T-helper 2 cell treated with Interferon-gamma antibody and Interleukin-4, amounts not matched to agents 5 μg/mL and 100 μg/mL, for 36 hours (primary cell): ENCODE measurements around the gene IP6K3.

Experiments
- DNase-seq: peaks from one replicate; pipeline ENCODE4 v3.0.0; 2021; ENCODE audit warnings: low spot score
- H3K27ac Mint-ChIP-seq: one replicate; pipeline ENCODE4 v1.8.0; 2021; ENCODE audit warnings: mild to moderate bottlenecking, mixed read lengths
- H3K27me3 Mint-ChIP-seq: one replicate; pipeline ENCODE4 v1.8.0; 2021; ENCODE audit warnings: low read depth, mixed read lengths
- H3K36me3 Mint-ChIP-seq: one replicate; pipeline ENCODE4 v1.8.0; 2021; ENCODE audit warnings: low read depth, mixed read lengths
- H3K4me1 Mint-ChIP-seq: one replicate; pipeline ENCODE4 v1.8.0; 2021; ENCODE audit warnings: low read depth, mixed read lengths
- H3K4me3 Mint-ChIP-seq: one replicate; pipeline ENCODE4 v1.8.0; 2022; ENCODE audit warnings: mild to moderate bottlenecking, moderate library complexity, mixed read lengths
- H3K9me3 Mint-ChIP-seq: one replicate; pipeline ENCODE4 v1.8.0; 2021; ENCODE audit warnings: mixed read lengths

IP6K3 gene

GRCh38 chr6:33711140-33712129 is 35.3 kb downstream of the IP6K3 start, which contains the start of gene UQCC2:
TSS of gene UQCC2 (minus strand) at chr6:33711700. CDS start at chr6:33711686, 14 bp downstream.
- peaks cover 22% of the 10 kb centered on the region for H3K36me3 Mint-ChIP-seq
- H3K27me3 Mint-ChIP-seq = peaks cover 3% of the 10 kb centered on the region

GRCh38 chr6:33710296-33711121 is 36.2 kb downstream of the IP6K3 start:
- Mint-ChIP-seq H3K27ac (peak overlapping the region; percentile 98), H3K9me3 (no peaks in the 10 kb centered on the region), H3K4me1 (peaks cover 34% of the 10 kb centered on the region), H3K36me3 (peaks cover 22% of the 10 kb centered on the region), H3K4me3 (peak overlapping the region; percentile 98), H3K27me3 (peaks cover 3% of the 10 kb centered on the region)
- DNase-seq = peak; percentile 10

More at GRCh38 chr6:33711140-33712129, 35.3 kb downstream of the IP6K3 start, which contains the start of gene UQCC2:
- peak; percentile 97 for DNase-seq
- Mint-ChIP-seq H3K9me3 (no peaks in the 10 kb centered on the region), H3K27ac (peak within 1 kb of the TSS; percentile 98), H3K4me3 (peak within 1 kb of the TSS; percentile 98), H3K4me1 (peaks cover 34% of the 10 kb centered on the region)

- no peak for DNase-seq
- H3K4me3 Mint-ChIP-seq = peak overlapping the region; percentile 98
- peaks cover 3% of the 10 kb centered on the region for H3K27me3 Mint-ChIP-seq
- peaks cover 34% of the 10 kb centered on the region for H3K4me1 Mint-ChIP-seq
- no peaks in the 10 kb centered on the region for H3K9me3 Mint-ChIP-seq
- H3K36me3 Mint-ChIP-seq = peaks cover 22% of the 10 kb centered on the region
- peak overlapping the region; percentile 19 for H3K27ac Mint-ChIP-seq
Observed at GRCh38 chr6:33709605-33710295, 37.0 kb downstream of the IP6K3 start.

- no peak for DNase-seq
- Mint-ChIP-seq H3K27me3 (no peaks in the 10 kb centered on the region), H3K27ac (no peak overlapping the region), H3K4me3 (no peak overlapping the region), H3K36me3 (peaks cover 25% of the 10 kb centered on the region), H3K4me1 (peaks cover 34% of the 10 kb centered on the region), H3K9me3 (no peaks in the 10 kb centered on the region)
Observed at GRCh38 chr6:33708516-33709204, 38.0 kb downstream of the IP6K3 start.

- Mint-ChIP-seq H3K4me1 (peaks cover 34% of the 10 kb centered on the region), H3K9me3 (no peaks in the 10 kb centered on the region), H3K4me3 (no peak overlapping the region), H3K27ac (peak overlapping the region; percentile 12), H3K36me3 (peaks cover 27% of the 10 kb centered on the region), H3K27me3 (no peaks in the 10 kb centered on the region)
- DNase-seq = no peak
Observed at GRCh38 chr6:33707771-33708170, 38.9 kb downstream of the IP6K3 start.

GRCh38 chr6:33705955-33706725 is 40.6 kb downstream of the IP6K3 start:
- peaks cover 33% of the 10 kb centered on the region for H3K4me1 Mint-ChIP-seq
- H3K9me3 Mint-ChIP-seq = no peaks in the 10 kb centered on the region
- no peak for DNase-seq
- no peak overlapping the region for H3K27ac Mint-ChIP-seq
- no peaks in the 10 kb centered on the region for H3K27me3 Mint-ChIP-seq
- H3K36me3 Mint-ChIP-seq = peaks cover 27% of the 10 kb centered on the region
- H3K4me3 Mint-ChIP-seq = no peak overlapping the region

- no peak overlapping the region for H3K4me3 Mint-ChIP-seq
- H3K27ac Mint-ChIP-seq = no peak overlapping the region
- H3K36me3 Mint-ChIP-seq = peaks cover 26% of the 10 kb centered on the region
- H3K9me3 Mint-ChIP-seq = no peaks in the 10 kb centered on the region
- H3K27me3 Mint-ChIP-seq = no peaks in the 10 kb centered on the region
- DNase-seq = no peak
- H3K4me1 Mint-ChIP-seq = peaks cover 29% of the 10 kb centered on the region
Observed at GRCh38 chr6:33705268-33705885, 41.3 kb downstream of the IP6K3 start.

GRCh38 chr6:33704215-33705066 is 42.3 kb downstream of the IP6K3 start:
- Mint-ChIP-seq H3K27me3 (no peaks in the 10 kb centered on the region), H3K4me3 (no peak overlapping the region), H3K36me3 (peaks cover 24% of the 10 kb centered on the region), H3K27ac (no peak overlapping the region), H3K9me3 (no peaks in the 10 kb centered on the region), H3K4me1 (peaks cover 30% of the 10 kb centered on the region)
- no peak for DNase-seq

GRCh38 chr6:33702345-33702977 is 44.2 kb downstream of the IP6K3 start:
- Mint-ChIP-seq H3K4me1 (peaks cover 20% of the 10 kb centered on the region), H3K27me3 (no peaks in the 10 kb centered on the region), H3K36me3 (peaks cover 24% of the 10 kb centered on the region), H3K27ac (peak overlapping the region; percentile 15), H3K4me3 (no peak overlapping the region), H3K9me3 (no peaks in the 10 kb centered on the region)
- no peak for DNase-seq

GRCh38 chr6:33700391-33701050 is 46.2 kb downstream of the IP6K3 start:
- Mint-ChIP-seq H3K27ac (peak overlapping the region; percentile 60), H3K9me3 (no peaks in the 10 kb centered on the region), H3K4me1 (peaks cover 37% of the 10 kb centered on the region), H3K27me3 (no peaks in the 10 kb centered on the region), H3K4me3 (peak overlapping the region; percentile 10), H3K36me3 (peaks cover 38% of the 10 kb centered on the region)
- DNase-seq = peak; percentile 65

- Mint-ChIP-seq H3K9me3 (no peaks in the 10 kb centered on the region), H3K27ac (no peak overlapping the region), H3K4me1 (peaks cover 40% of the 10 kb centered on the region), H3K36me3 (peaks cover 39% of the 10 kb centered on the region), H3K4me3 (no peak overlapping the region), H3K27me3 (no peaks in the 10 kb centered on the region)
- DNase-seq = no peak
Observed at GRCh38 chr6:33699739-33700138, 47.0 kb downstream of the IP6K3 start.
